Activated gamma-delta T cell treated with Interleukin-2 at 50 U/mL for 16 hours (primary cell): Measurements from ENCODE around the gene CDK11A.
"Not testable (repeated sequence)": the region's sequence is repeated elsewhere in the genome, so short reads cannot be mapped to it uniquely, and the experiment has no call there.

Source experiments
- DNase-seq: peaks from one replicate; pipeline ENCODE4 v3.0.0-alpha.2; 2020

Gene CDK11A

GRCh38 chr1:1754051-1754815, 30.1 kb upstream of the CDK11A start:
- no peak for DNase-seq

- no peak for DNase-seq
Observed at GRCh38 chr1:1753607-1754005, 29.4 kb upstream of the CDK11A start.

DNA sequence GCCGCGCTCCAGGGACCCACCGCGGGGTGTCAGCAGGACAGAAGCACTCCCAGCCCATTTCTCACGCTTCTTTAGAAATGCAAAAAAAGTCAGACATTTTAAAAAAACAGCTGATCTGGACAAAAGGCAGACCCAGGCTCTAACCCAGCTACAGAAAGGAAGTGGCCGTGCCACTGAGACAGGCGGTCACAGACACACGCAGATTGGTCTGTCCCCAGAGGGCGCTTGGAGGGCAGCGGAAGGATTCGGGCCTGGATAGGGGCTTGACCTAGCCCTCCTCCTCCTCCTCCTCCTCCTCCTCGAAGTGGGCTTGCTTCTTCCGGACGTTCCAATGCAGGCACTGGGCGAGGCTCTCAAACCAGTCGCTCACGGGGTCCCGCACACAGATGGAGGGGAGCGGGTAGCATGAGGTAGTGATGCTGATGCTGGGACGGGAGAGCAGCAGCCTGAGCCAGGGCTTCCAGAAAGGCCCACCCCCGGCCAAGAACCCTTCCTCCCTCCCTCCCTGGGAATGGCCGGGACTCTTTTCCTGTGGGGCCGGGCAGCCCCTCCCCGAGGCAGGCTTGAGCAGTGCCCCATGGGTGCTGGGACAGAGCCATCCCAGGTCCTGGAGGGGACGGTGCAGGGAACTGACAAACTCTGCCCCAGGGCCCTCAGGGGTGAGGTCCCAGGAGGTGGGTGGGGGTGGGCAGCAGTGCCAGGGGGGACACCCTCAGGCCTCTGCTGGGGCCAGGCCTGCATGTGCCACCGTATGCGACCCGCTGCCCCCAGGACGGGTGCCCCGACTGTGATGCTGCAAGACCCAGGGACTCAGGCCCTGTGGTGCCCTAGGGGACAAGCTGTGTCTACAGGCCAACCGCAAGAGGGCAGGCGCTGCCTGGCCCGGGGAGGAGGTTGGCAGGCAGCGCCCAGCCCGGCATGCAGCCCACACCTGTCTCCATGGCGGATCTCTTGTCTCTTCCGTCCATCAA, 28.8 kb upstream of the CDK11A start:
- DNase-seq = no peak

GRCh38 chr1:1752190-1752589, 28.0 kb upstream of the CDK11A start:
- DNase-seq = no peak

- DNase-seq = not testable (repeated sequence)
Observed at GRCh38 chr1:1749941-1750340, 25.8 kb upstream of the CDK11A start.

GRCh38 chr1:1748686-1749321, 24.6 kb upstream of the CDK11A start:
- no peak for DNase-seq

GRCh38 chr1:1746566-1746909, 22.4 kb upstream of the CDK11A start:
- not testable (repeated sequence) for DNase-seq

DNA sequence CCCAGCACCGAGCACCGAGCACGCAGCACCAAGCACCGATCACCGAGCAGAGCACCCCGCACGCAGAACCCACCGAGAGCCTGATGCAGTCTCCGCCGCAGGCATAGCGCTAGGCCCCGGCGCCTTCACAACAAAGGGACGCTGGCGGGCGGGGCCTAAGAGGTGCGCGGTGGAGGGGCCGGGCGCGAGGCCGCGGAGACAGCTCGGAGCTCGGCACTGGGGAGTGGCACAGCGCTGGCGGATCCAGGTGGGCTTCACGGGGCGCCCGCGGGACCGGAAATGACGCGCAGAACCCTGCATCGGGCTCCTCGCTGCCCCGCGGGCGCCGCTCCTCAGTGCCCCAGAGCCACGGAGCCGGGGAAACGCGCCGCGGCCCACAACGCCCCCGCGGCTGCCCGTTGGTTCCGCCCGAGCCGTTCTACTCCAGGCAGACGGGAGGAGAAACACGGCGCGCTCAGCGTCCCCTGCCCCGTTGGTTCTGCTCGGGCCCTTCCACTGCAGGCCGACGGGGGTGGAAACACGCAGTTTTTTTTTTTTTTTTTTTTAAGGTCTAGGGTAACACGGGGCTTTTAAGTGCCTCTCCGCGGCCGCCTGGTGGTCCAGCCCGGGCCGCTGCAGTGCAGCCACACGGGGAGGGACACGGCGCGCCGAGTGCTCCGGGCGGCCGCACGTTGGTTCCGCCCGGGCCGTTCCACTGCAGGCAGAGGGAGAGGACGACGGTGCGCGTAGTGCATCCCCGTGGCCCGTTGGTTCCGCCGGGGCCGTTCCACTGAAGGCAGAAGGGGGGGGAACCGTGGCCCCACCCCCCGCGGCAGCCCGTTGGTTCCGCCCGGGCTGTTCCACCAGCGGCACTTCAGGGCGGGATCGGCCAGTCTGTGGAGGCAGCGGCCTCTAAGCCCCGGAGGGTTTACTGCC, 21.8 kb upstream of the CDK11A start:
- peak; percentile 70 for DNase-seq

DNA sequence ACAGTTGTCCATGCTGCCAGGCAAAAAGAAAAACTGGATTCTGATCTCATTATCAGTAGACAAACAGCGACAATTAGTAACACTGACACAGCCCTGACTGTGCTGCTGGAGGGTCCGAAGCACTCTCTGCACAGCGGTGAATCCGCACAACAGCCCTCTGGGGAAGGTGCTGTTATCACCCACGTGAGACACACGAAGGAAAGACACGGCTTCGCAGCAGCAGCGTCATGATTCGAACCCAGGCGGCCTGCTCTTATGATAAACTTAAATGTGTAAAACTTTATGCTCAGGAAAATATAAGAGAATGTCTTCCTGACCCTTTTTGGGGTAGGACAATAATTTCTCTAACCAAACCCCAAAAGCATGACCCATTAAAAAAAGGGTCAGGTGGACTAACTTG, 18.4 kb upstream of the CDK11A start:
- DNase-seq = not testable (repeated sequence)

- not testable (repeated sequence) for DNase-seq
Observed at GRCh38 chr1:1741013-1741412, 16.9 kb upstream of the CDK11A start.

GRCh38 chr1:1738799-1739337, 14.7 kb upstream of the CDK11A start:
- not testable (repeated sequence) for DNase-seq

- not testable (repeated sequence) for DNase-seq
Observed at GRCh38 chr1:1737675-1738590, 13.8 kb upstream of the CDK11A start.

GRCh38 chr1:1732381-1732780, 8.2 kb upstream of the CDK11A start:
- DNase-seq = no peak

- no peak for DNase-seq
Observed at GRCh38 chr1:1730870-1731269, 6.7 kb upstream of the CDK11A start.

- DNase-seq = not testable (repeated sequence)
Observed at GRCh38 chr1:1730230-1730629, 6.1 kb upstream of the CDK11A start.

- not testable (repeated sequence) for DNase-seq
Observed at GRCh38 chr1:1729116-1729816, 5.1 kb upstream of the CDK11A start.

GRCh38 chr1:1728308-1729005, 4.3 kb upstream of the CDK11A start:
- DNase-seq = peak; percentile 30

GRCh38 chr1:1727131-1727651, 3.0 kb upstream of the CDK11A start:
- not testable (repeated sequence) for DNase-seq

GRCh38 chr1:1726088-1726487, 1.9 kb upstream of the CDK11A start:
- DNase-seq = not testable (repeated sequence)
